IgD-negative memory B cell (primary cell): Measurements from ENCODE around the gene PLPP6. TPM values are rescaled to one million over a fixed set of nuclear protein-coding genes. Genes with fewer than 3 reads are reported as not detected.

ENCODE experiments used
- H3K27ac Mint-ChIP-seq, 3 donors: one replicate each; pipeline ENCODE4 v1.8.0; 2020 to 2022; ENCODE audit warnings: mild to moderate bottlenecking in 3 of 3, mixed read lengths in 3 of 3, moderate library complexity in 1 of 3
- H3K27me3 Mint-ChIP-seq: one replicate; pipeline ENCODE4 v1.8.0; 2021; ENCODE audit warnings: mixed read lengths
- H3K36me3 Mint-ChIP-seq: one replicate; pipeline ENCODE4 v1.8.0; 2020; ENCODE audit warnings: mild to moderate bottlenecking, mixed read lengths
- H3K4me1 Mint-ChIP-seq, 3 donors: one replicate each; pipeline ENCODE4 v1.8.0; 2020 to 2022; ENCODE audit warnings: mixed read lengths in 3 of 3, mild to moderate bottlenecking in 1 of 3
- H3K4me3 Mint-ChIP-seq, 4 donors: one replicate each; pipeline ENCODE4 v1.8.0; 2020 to 2022; ENCODE audit warnings: mild to moderate bottlenecking in 4 of 4, mixed read lengths in 4 of 4, moderate library complexity in 3 of 4
- H3K9me3 Mint-ChIP-seq, 3 donors: one replicate each; pipeline ENCODE4 v1.8.0; 2020 to 2021; ENCODE audit warnings: mixed read lengths in 3 of 3, mild to moderate bottlenecking in 1 of 3
- polyA plus RNA-seq: library from polyadenylated mRNA; unstranded; fragments of 300-500 nt; fragmentation: Illumina TruSeq; gene quantifications from one replicate; pipeline ENCODE4 v1.2.3, GENCODE V29; 2021

The PLPP6 gene
- polyA plus RNA-seq, 1 donor from 2014 or later, result 2.2 TPM

- Mint-ChIP-seq H3K27ac (no peak overlapping the region), H3K4me1 (peaks cover 0 to 5% (median 0%) of the 10 kb centered on the region in 3 donors), H3K36me3 (peaks cover 2% of the 10 kb centered on the region), H3K9me3 (no peaks in the 10 kb centered on the region), H3K4me3 (no peak overlapping the region), H3K27me3 (no peaks in the 10 kb centered on the region)
Observed at GRCh38 chr9:4700091-4700490, 38.0 kb downstream of the PLPP6 start.

- H3K27me3 Mint-ChIP-seq, result no peaks in the 10 kb centered on the region
- H3K4me1 Mint-ChIP-seq, result peaks cover 0 to 5% (median 0%) of the 10 kb centered on the region in 3 donors
- H3K4me3 Mint-ChIP-seq, result no peak overlapping the region
- peak overlapping the region in 1 of 3 donors; percentile 32 for H3K27ac Mint-ChIP-seq
- H3K36me3 Mint-ChIP-seq, result peaks cover 2% of the 10 kb centered on the region
- no peaks in the 10 kb centered on the region for H3K9me3 Mint-ChIP-seq
Observed at GRCh38 chr9:4700932-4701331, 38.8 kb downstream of the PLPP6 start.

GRCh38 chr9:4701526-4701925 is 39.4 kb downstream of the PLPP6 start:
- H3K36me3 Mint-ChIP-seq, result peaks cover 2% of the 10 kb centered on the region
- H3K4me3 Mint-ChIP-seq, result no peak overlapping the region
- H3K9me3 Mint-ChIP-seq, result no peaks in the 10 kb centered on the region
- H3K27ac Mint-ChIP-seq, result peak overlapping the region in 1 of 3 donors; percentile 32
- H3K4me1 Mint-ChIP-seq, result peaks cover 0 to 5% (median 0%) of the 10 kb centered on the region in 3 donors
- no peaks in the 10 kb centered on the region for H3K27me3 Mint-ChIP-seq

DNA sequence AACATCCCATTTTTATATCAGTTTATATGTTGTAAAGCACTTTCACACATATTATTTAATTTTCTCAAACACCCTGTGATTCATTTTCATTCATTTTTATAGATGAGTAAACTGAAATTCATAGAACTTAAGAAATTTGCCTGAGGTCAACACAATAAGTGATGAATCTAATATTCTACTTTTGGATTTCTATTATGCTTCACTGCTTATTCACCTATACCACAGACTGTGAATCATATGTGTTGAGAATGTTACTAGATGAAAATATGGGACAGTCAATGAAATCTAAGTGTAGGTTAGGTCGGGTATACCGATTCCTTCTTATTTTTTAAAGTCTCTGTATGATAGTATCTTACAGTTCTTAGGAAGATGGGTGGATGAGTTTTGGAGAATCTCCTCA is 42.0 kb downstream of the PLPP6 start:
- Mint-ChIP-seq H3K4me1 (peaks cover 0 to 5% (median 0%) of the 10 kb centered on the region in 3 donors), H3K27ac (no peak overlapping the region), H3K36me3 (peaks cover 2% of the 10 kb centered on the region), H3K27me3 (no peaks in the 10 kb centered on the region), H3K9me3 (no peaks in the 10 kb centered on the region), H3K4me3 (no peak overlapping the region)

DNA sequence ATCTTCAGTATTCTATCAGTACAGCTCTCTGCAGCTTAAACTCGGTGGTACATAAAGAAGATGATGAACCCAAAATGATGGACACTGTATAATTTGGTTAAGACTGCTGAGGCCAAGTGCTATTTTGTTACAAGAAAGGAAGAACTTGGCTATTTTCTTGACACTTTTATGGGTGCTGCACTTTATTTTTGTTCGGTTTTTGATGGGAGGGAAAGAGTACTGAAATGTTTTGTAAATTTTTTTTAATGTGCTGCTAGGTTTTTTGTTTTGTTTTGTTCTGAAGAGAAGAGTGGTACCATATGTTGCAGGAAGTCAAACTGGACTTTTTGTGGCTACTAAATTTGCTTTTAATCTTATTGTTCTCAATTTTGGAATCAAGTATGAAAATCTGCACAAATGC is 43.9 kb downstream of the PLPP6 start:
- H3K27ac Mint-ChIP-seq, result no peak overlapping the region
- peaks cover 2% of the 10 kb centered on the region for H3K36me3 Mint-ChIP-seq
- H3K4me3 Mint-ChIP-seq, result no peak overlapping the region
- no peaks in the 10 kb centered on the region for H3K27me3 Mint-ChIP-seq
- no peaks in the 10 kb centered on the region for H3K9me3 Mint-ChIP-seq
- peaks cover 0 to 5% (median 2%) of the 10 kb centered on the region in 3 donors for H3K4me1 Mint-ChIP-seq

DNA sequence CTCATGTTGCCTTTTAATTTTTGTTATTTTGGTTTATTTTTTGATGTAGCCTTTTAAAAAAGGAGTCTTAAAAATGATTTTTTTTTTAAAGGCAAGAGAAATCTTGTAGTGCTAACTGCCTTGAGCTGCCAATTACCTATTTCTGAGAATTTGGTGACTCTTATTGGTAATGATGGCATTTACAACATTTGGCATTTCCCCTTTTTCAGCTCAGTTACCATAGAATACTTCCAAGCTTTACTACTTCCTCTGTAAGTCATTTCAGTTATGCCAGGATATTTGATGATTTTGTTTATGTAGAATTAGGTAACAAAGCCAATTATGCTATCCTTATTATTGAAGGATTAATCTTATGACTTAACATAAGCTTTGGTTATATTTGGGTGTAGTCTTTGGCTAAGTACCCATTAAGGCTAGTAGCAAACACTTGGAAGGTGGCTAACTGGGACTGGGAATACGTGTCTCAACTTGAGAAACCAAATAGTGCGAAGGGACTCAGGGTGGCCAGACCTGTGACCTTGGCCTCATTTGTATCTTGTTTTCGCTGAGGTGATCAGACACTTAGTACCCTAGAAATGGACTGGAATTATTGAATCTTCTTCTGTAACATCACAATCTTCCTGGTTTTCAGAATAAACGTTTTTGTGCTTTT is 45.0 kb downstream of the PLPP6 start:
- H3K27ac Mint-ChIP-seq, result peak overlapping the region in 1 of 3 donors; percentile 4
- no peaks in the 10 kb centered on the region for H3K27me3 Mint-ChIP-seq
- no peaks in the 10 kb centered on the region for H3K9me3 Mint-ChIP-seq
- H3K4me3 Mint-ChIP-seq, result no peak overlapping the region
- peaks cover 6% of the 10 kb centered on the region for H3K36me3 Mint-ChIP-seq
- H3K4me1 Mint-ChIP-seq, result peaks cover 0 to 2% (median 0%) of the 10 kb centered on the region in 3 donors

GRCh38 chr9:4709380-4709779 is 47.3 kb downstream of the PLPP6 start:
- Mint-ChIP-seq H3K36me3 (peaks cover 7% of the 10 kb centered on the region), H3K9me3 (no peaks in the 10 kb centered on the region), H3K4me1 (peaks cover 0 to 5% (median 0%) of the 10 kb centered on the region in 3 donors), H3K27ac (peak overlapping the region in 1 of 3 donors; percentile 85), H3K4me3 (no peak overlapping the region), H3K27me3 (no peaks in the 10 kb centered on the region)

DNA sequence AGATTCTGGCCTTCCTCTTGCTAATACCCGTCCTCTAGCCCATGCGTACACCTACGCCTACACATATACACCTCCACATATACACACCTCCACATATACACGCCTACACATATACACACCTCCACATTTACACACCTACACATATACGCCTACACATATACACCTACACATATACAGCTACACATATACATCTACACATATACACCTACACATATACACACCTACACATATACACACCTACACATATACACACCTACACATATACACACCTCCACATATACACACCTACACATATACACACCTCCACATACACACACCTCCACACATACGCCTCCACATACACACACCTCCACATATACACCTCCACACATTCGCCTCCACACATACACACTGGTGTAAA is 51.8 kb downstream of the PLPP6 start:
- Mint-ChIP-seq H3K27ac (peak overlapping the region in 1 of 3 donors; percentile 39), H3K36me3 (peaks cover 13% of the 10 kb centered on the region), H3K4me1 (peaks cover 0 to 5% (median 0%) of the 10 kb centered on the region in 3 donors), H3K4me3 (no peak overlapping the region), H3K9me3 (no peaks in the 10 kb centered on the region), H3K27me3 (no peaks in the 10 kb centered on the region)

DNA sequence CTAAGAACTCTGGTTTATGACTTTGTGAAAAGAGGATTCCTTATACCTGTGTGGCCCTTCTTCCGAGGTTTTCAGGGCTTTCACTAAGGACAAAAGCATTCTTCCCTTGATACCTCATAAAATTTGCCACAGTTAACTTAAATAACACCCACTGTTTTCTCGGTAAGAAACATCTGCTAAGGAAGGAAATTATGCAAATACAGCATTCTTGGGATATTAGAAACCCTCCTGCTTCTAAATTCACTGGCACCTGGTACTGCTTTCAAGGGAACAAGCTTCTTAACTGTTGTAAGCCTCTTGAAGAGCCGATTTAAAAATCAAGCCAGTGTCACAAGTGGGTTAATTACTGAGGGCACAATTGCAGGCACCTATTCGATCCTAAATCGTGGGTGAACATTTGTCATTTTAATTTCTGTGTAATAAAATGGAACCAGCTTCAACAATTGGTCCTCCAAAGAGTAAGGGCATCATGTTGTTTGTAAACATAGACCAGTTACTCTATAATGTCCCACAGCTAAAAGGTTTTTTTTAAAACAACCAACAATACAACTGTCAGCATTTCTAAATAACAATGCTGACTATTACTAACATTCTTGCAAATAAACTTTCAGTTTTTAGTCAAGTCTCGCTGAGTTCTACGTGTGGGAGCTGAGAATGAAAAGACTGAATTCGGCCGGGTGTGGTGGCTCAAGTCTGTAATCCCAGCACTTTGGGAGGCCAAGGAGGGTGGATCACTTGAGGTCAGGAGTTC is 52.3 kb downstream of the PLPP6 start:
- Mint-ChIP-seq H3K27me3 (no peaks in the 10 kb centered on the region), H3K36me3 (peaks cover 16% of the 10 kb centered on the region), H3K9me3 (no peaks in the 10 kb centered on the region), H3K27ac (peak overlapping the region in 1 of 3 donors; percentile 39), H3K4me1 (peaks cover 0 to 3% (median 0%) of the 10 kb centered on the region in 3 donors), H3K4me3 (no peak overlapping the region)

Other genes with a start within 250 kb of the PLPP6 start
- not detected for gene SLC1A1, start 171.8 kb upstream of the PLPP6 start, polyA plus RNA-seq
- not detected for gene SPATA6L, start 4.2 kb downstream of the PLPP6 start, polyA plus RNA-seq
- gene CDC37L1, start 17.3 kb downstream of the PLPP6 start, polyA plus RNA-seq, result 13.4 TPM
- 25.1 TPM for gene AK3, start 78.9 kb downstream of the PLPP6 start, polyA plus RNA-seq
- gene RCL1, start 130.7 kb downstream of the PLPP6 start, polyA plus RNA-seq, result 16.0 TPM